Smooth muscle cell (in vitro differentiated cells): ENCODE data around the gene ZC3H14. TPM values are rescaled to one million over a fixed set of nuclear protein-coding genes. Genes with fewer than 3 reads are reported as not detected.

Source experiments
- DNase-seq: peaks from one replicate; lab custom pipeline; 2025; ENCODE audit not compliant: unreplicated experiment; lab: John Stamatoyannopoulos, UW
- H2AFZ ChIP-seq: fragments of 200-600 bp; sonication (generic); 2 replicates; pipeline ENCODE4 v1.6.0; 2016; ENCODE audit warnings: antibody characterized with exemption, low read depth, mild to moderate bottlenecking
- H3F3A ChIP-seq: fragments of 200-600 bp; sonication (generic); 2 replicates; pipeline ENCODE4 v1.6.0; 2017; ENCODE audit warnings: antibody characterized with exemption, low read depth
- H3K27ac ChIP-seq: fragments of 200-600 bp; sonication (generic); 2 replicates; pipeline ENCODE4 v1.5.1; 2016; ENCODE audit warnings: low read depth, mild to moderate bottlenecking
- H3K27me3 ChIP-seq: fragments of 200-600 bp; sonication (generic); 2 replicates; pipeline ENCODE4 v1.6.1; 2016; ENCODE audit warnings: low read depth, mild to moderate bottlenecking
- H3K36me3 ChIP-seq: fragments of 200-600 bp; sonication (generic); 2 replicates; pipeline ENCODE4 v1.5.1; 2016; ENCODE audit warnings: low read depth
- H3K4me1 ChIP-seq: fragments of 200-600 bp; sonication (generic); 2 replicates; pipeline ENCODE4 v1.5.1; 2016; ENCODE audit warnings: low read depth
- H3K4me2 ChIP-seq: fragments of 200-600 bp; sonication (generic); 2 replicates; pipeline ENCODE4 v1.6.0; 2016; ENCODE audit warnings: mild to moderate bottlenecking
- H3K4me3 ChIP-seq: fragments of 200-600 bp; sonication (generic); 2 replicates; pipeline ENCODE4 v1.5.1; 2016; ENCODE audit warnings: mild to moderate bottlenecking
- H3K79me2 ChIP-seq: fragments of 200-600 bp; sonication (generic); 2 replicates; pipeline ENCODE4 v1.6.0; 2016; ENCODE audit warnings: low read depth, mild to moderate bottlenecking
- H3K9ac ChIP-seq: fragments of 200-600 bp; sonication (generic); 2 replicates; pipeline ENCODE4 v1.6.0; 2016; ENCODE audit warnings: low read depth
- H3K9me3 ChIP-seq: fragments of 200-600 bp; sonication (generic); replicated peaks from 2 replicates; pipeline ENCODE4 v1.5.1; 2016; ENCODE audit warnings: low read depth
- H4K20me1 ChIP-seq: fragments of 200-600 bp; sonication (generic); 2 replicates; pipeline ENCODE4 v1.6.0; 2016; ENCODE audit warnings: low read depth
- WGBS: methylation state at CpG from one replicate; pipeline ENCODE4 v1.1.7; 2016; ENCODE audit warnings: low lambda C conversion rate; 5-methylcytosine and 5-hydroxymethylcytosine counted together
- polyA plus RNA-seq: library from polyadenylated mRNA; unstranded; fragments of >200 nt; fragmentation: Nextera tagmentation; extraction: Ambion mirVana; gene quantifications from 2 replicates; pipeline ENCODE4 v1.2.1, GENCODE V29; 2016
- total RNA-seq: library from RNA; depleted of rRNA; stranded (reverse); fragments of >200 nt; gene quantifications from 2 replicates; pipeline ENCODE4 v1.2.3, GENCODE V29; 2014
- TF ChIP-seq, protein P1 (sequence below): fragments of 200-600 bp; sonication (generic); IDR thresholded peaks from 2 replicates; pipeline ENCODE4 v1.5.1; 2017; ENCODE audit warnings: borderline replicate concordance, mild to moderate bottlenecking, antibody characterized with exemption; ENCODE audit not compliant: insufficient read depth, poor library complexity, severe bottlenecking

The ZC3H14 gene
- total and polyA plus RNA-seq, 2 experiments from 2014 or later, result 43.0 to 59.1 TPM

DNA sequence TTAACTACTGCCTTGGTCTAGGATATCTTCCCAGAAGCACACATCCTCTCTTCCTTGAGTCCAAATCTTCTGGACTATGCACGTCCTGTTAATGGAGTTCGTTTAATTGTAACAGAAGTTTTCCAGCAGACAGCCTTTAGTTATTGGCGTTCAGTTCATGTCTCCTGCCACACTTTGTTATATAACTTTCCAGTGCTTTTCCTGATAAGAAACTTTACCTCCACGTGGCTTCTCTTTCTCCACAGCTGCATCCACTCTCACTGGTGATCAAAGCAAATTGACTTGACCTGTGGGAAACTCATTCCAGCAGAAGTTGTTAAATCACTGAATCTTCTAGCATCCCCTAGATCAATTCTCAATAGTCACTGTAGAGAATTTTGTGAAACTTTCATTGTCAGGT is 27.0 kb upstream of the ZC3H14 start:
- no peak overlapping the region for H3K9ac ChIP-seq
- peaks cover 58% of the 10 kb centered on the region for H4K20me1 ChIP-seq
- no peak overlapping the region for H3K4me3 ChIP-seq
- DNase-seq, result no peak
- TF ChIP-seq, protein P1, sequence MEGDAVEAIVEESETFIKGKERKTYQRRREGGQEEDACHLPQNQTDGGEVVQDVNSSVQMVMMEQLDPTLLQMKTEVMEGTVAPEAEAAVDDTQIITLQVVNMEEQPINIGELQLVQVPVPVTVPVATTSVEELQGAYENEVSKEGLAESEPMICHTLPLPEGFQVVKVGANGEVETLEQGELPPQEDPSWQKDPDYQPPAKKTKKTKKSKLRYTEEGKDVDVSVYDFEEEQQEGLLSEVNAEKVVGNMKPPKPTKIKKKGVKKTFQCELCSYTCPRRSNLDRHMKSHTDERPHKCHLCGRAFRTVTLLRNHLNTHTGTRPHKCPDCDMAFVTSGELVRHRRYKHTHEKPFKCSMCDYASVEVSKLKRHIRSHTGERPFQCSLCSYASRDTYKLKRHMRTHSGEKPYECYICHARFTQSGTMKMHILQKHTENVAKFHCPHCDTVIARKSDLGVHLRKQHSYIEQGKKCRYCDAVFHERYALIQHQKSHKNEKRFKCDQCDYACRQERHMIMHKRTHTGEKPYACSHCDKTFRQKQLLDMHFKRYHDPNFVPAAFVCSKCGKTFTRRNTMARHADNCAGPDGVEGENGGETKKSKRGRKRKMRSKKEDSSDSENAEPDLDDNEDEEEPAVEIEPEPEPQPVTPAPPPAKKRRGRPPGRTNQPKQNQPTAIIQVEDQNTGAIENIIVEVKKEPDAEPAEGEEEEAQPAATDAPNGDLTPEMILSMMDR, result no peak
- no peaks in the 10 kb centered on the region for H3K36me3 ChIP-seq
- no peaks in the 10 kb centered on the region for H3F3A ChIP-seq
- no peak overlapping the region for H3K27ac ChIP-seq
- no peaks in the 10 kb centered on the region for H3K9me3 ChIP-seq
- no peak overlapping the region for H3K4me2 ChIP-seq
- H3K27me3 ChIP-seq, result no peaks in the 10 kb centered on the region
- H2AFZ ChIP-seq, result no peak overlapping the region
- WGBS, result 85% methylated on average over 4 of the region's 4 CpGs
- H3K4me1 ChIP-seq, result no peaks in the 10 kb centered on the region
- H3K79me2 ChIP-seq, result peaks cover 46% of the 10 kb centered on the region

DNA sequence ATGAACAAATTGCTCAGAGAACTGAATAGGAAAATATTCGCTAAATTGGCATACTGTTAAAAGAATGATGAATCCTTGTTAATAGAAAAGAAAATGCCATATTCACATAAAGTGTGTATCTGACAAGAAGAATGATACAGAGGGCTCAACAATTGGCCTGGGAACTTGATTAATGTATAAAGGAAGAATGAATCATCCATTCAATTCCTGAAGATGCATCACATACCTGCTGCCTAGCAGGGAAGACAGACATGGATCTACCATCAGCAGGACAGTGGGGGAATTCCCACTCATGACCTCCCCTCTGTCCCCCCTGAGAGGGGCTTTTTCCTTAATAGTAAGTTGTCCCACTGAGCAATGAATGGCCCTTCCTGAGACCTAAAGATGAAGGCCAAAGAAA is 21.5 kb upstream of the ZC3H14 start:
- Histone ChIP-seq H4K20me1 (peaks cover 77% of the 10 kb centered on the region), H3K4me3 (no peak overlapping the region), H3K4me2 (no peak overlapping the region), H3F3A (no peaks in the 10 kb centered on the region), H3K79me2 (peaks cover 59% of the 10 kb centered on the region), H3K4me1 (no peaks in the 10 kb centered on the region), H3K36me3 (peaks cover 5% of the 10 kb centered on the region), H2AFZ (no peak overlapping the region), H3K27ac (no peak overlapping the region), H3K9me3 (no peaks in the 10 kb centered on the region), H3K9ac (no peak overlapping the region), H3K27me3 (no peaks in the 10 kb centered on the region)
- WGBS, result 97% methylated on average over 1 of the region's 1 CpG
- TF ChIP-seq, protein P1, result no peak
- DNase-seq, result no peak

DNA sequence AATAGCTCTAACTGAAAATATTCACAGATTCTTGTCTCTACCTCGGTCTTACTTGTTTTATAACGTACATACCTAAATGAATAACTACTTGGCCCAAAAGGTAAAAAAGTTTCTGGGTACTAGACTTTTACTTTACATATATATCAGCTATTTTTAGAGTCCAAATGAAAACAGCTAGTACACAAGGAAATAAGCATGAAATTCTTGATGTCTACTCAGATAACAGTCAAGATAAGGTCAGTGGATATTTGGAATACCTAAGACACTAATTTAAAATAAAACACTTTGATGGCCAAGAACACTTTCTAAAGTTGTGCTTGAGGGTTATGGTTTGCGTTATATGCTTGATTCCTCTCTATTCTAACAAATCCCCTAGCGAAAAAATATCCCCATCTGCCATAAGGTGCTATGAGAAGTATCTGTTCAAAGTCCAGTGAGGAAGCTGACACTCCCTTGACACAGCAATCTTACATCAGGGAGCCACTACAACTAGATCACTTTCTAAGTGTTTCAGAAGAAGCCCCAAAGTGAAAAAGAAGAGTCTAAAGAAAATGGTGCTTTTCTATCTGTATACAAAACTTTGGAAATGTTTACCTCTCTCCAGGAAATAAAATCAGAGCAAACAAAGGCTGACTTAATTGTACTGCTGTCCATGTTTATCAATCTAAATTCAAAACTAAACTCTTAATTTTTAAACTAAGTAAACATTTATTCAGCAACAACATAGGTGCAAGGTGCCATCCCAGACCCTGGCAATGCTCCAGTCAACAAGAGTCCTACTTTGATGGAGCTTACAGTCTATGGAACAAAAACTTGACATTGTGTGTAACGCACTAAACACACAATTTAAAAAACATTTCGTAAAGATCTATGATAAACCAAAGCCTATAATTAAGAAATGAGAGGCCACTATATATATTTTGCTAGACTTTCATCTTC is 19.7 kb upstream of the ZC3H14 start:
- Histone ChIP-seq H3K79me2 (peaks cover 72% of the 10 kb centered on the region), H3K4me2 (no peak overlapping the region), H2AFZ (no peak overlapping the region), H3K4me3 (no peak overlapping the region), H3K9ac (no peak overlapping the region), H3K9me3 (no peaks in the 10 kb centered on the region), H3K27ac (no peak overlapping the region), H3K36me3 (peaks cover 5% of the 10 kb centered on the region), H3F3A (no peaks in the 10 kb centered on the region), H3K27me3 (no peaks in the 10 kb centered on the region), H4K20me1 (peaks cover 78% of the 10 kb centered on the region), H3K4me1 (no peaks in the 10 kb centered on the region)
- WGBS, result 92% methylated on average over 6 of the region's 6 CpGs
- TF ChIP-seq, protein P1, result no peak
- DNase-seq, result no peak

- WGBS, result 97% methylated on average over 3 of the region's 3 CpGs
- TF ChIP-seq, protein P1, result no peak
- Histone ChIP-seq H3K4me1 (no peaks in the 10 kb centered on the region), H3K4me2 (no peak overlapping the region), H2AFZ (no peak overlapping the region), H3K27me3 (no peaks in the 10 kb centered on the region), H3F3A (no peaks in the 10 kb centered on the region), H3K9me3 (no peaks in the 10 kb centered on the region), H3K9ac (no peak overlapping the region), H3K27ac (no peak overlapping the region), H3K4me3 (no peak overlapping the region), H3K36me3 (peaks cover 13% of the 10 kb centered on the region), H4K20me1 (peaks cover 62% of the 10 kb centered on the region), H3K79me2 (peaks cover 77% of the 10 kb centered on the region)
- DNase-seq, result no peak
These were observed 17.6 kb upstream of the ZC3H14 start for GRCh38 chr14:88545256-88545655.
